A549 (cell line): ENCODE results near the gene ATP9B. TPM values are rescaled to one million over a fixed set of nuclear protein-coding genes. Genes with fewer than 3 reads are reported as not detected.

Experiments used
- ATAC-seq, 2 experiments: fragments of 200-7000 bp in 1 of 2; fragments of >200 bp in 1 of 2; cut with Nextera tagmentation in 1 of 2; cut with Tn5 transposase in 1 of 2; 3 replicates each; pipeline versions ENCODE4 v1.8.0 to v1.9.1; 2018 to 2020; ENCODE audit warnings: mild to moderate bottlenecking in 1 of 2, moderate library complexity in 1 of 2
- CTCF ChIA-PET: fragments of 300-600 bp; sonication (Branson Sonifier 250); formaldehyde crosslinking; extraction: SDS; loops from one replicate; lab custom pipeline; 2021; ENCODE audit warnings: antibody characterized with exemption, inconsistent platforms; lab: Yijun Ruan, JAX
- POLR2A ChIA-PET: fragments of 350-600 bp; formaldehyde crosslinking; extraction: SDS; loops from one replicate; lab custom pipeline; 2021; ENCODE audit warnings: antibody characterized with exemption, inconsistent platforms; lab: Yijun Ruan, JAX
- DNase-seq, 2 experiments: peaks; one replicate each; pipeline versions ENCODE4 v3.0.0 to v3.0.0-alpha.2; 2011 to 2016; ENCODE audit warnings: low read depth in 1 of 2, low spot score in 1 of 2
- FAIRE-seq: peaks from 2 replicates; lab custom pipeline; 2011; peaks lifted over from hg19 to GRCh38; lab: Jason Lieb, UNC
- H3K27ac ChIP-seq, 2 experiments: fragments of >200 bp; sonication (Bioruptor Twin); formaldehyde crosslinking; 3 replicates each; pipeline ENCODE4 v1.5.1; 2016 to 2017
- H3K4me1 ChIP-seq: fragments of >200 bp; sonication (Bioruptor Twin); formaldehyde crosslinking; 3 replicates; pipeline ENCODE4 v1.6.1; 2016
- H3K4me2 ChIP-seq: fragments of >200 bp; sonication (Bioruptor Twin); formaldehyde crosslinking; 3 replicates; pipeline ENCODE4 v1.6.1; 2016
- H3K4me3 ChIP-seq: fragments of >200 bp; sonication (Bioruptor Twin); formaldehyde crosslinking; 3 replicates; pipeline ENCODE4 v1.5.1; 2016
- H3K9me3 ChIP-seq: fragments of >200 bp; sonication (Bioruptor Twin); formaldehyde crosslinking; 3 replicates; pipeline ENCODE4 v1.6.1; 2016
- ATOH8 ChIP-seq: fragments of 250-450 bp; sonication (Bioruptor Pico); IDR thresholded peaks from 2 replicates; pipeline ENCODE4 v1.5.0; 2020; ENCODE audit warnings: low read depth, mild to moderate bottlenecking, moderate library complexity
- BHLHE40 ChIP-seq: IDR thresholded peaks from 2 replicates; pipeline ENCODE4 v1.6.1; 2012; ENCODE audit warnings: low read depth, low read length, inconsistent platforms
- CEBPB ChIP-seq, 2 experiments: fragments of >200 bp in 1 of 2; sonication (Bioruptor Twin) in 1 of 2; formaldehyde crosslinking in 1 of 2; IDR thresholded peaks; 2 replicates each; pipeline ENCODE4 v1.6.1; 2012 to 2016
- CHD2 ChIP-seq: fragments of 150-350 bp; IDR thresholded peaks from 2 replicates; pipeline ENCODE4 v1.6.1; 2014; ENCODE audit warnings: low read length; ENCODE audit not compliant: partially characterized antibody
- E2F6 ChIP-seq: IDR thresholded peaks from 2 replicates; pipeline ENCODE4 v1.6.1; 2012; ENCODE audit warnings: low read depth, borderline replicate concordance
- EHMT2 ChIP-seq: fragments of 200-600 bp; sonication (generic); IDR thresholded peaks from 2 replicates; pipeline ENCODE4 v1.6.1; 2016; ENCODE audit warnings: antibody characterized with exemption, low read depth, mild to moderate bottlenecking, moderate library complexity
- ELK1 ChIP-seq: fragments of 150-350 bp; IDR thresholded peaks from 2 replicates; pipeline ENCODE4 v1.6.1; 2014; ENCODE audit warnings: low read depth, mild to moderate bottlenecking, low read length
- EP300 ChIP-seq, 2 experiments: fragments of >200 bp; sonication (Bioruptor Twin); formaldehyde crosslinking; IDR thresholded peaks; 2 replicates in 1 of 2; 3 replicates in 1 of 2; pipeline ENCODE4 v1.6.1; 2016 to 2017
- FOSL2 ChIP-seq, 2 experiments: fragments of 450-650 bp in 1 of 2; fragments of >200 bp in 1 of 2; sonication (Bioruptor Twin) in 1 of 2; formaldehyde crosslinking; IDR thresholded peaks; 2 replicates each; pipeline versions ENCODE4 v1.5.0 to v1.6.1; 2016 to 2020; ENCODE audit warnings: mild to moderate bottlenecking in 1 of 2, moderate library complexity in 1 of 2
- FOXS1 ChIP-seq: fragments of 250-450 bp; sonication (Bioruptor Pico); IDR thresholded peaks from 2 replicates; pipeline ENCODE4 v1.5.0; 2020; ENCODE audit warnings: mild to moderate bottlenecking, moderate library complexity
- HDAC2 ChIP-seq: fragments of 200-600 bp; sonication (generic); IDR thresholded peaks from 2 replicates; pipeline ENCODE4 v1.6.1; 2016
- HEYL ChIP-seq: fragments of 250-450 bp; sonication (Bioruptor Pico); IDR thresholded peaks from 2 replicates; pipeline ENCODE4 v1.8.0; 2021; ENCODE audit warnings: mild to moderate bottlenecking, moderate library complexity
- HOXA7 ChIP-seq: fragments of 250-450 bp; sonication (Bioruptor Pico); IDR thresholded peaks from 2 replicates; pipeline ENCODE4 v1.5.0; 2020; ENCODE audit warnings: mild to moderate bottlenecking, moderate library complexity
- HOXB5 ChIP-seq: fragments of 250-450 bp; sonication (Bioruptor Pico); IDR thresholded peaks from 2 replicates; pipeline ENCODE4 v1.5.0; 2020; ENCODE audit warnings: mild to moderate bottlenecking, moderate library complexity
- JUN ChIP-seq, 2 experiments: fragments of >200 bp; sonication (Bioruptor Twin); formaldehyde crosslinking; IDR thresholded peaks; 2 replicates in 1 of 2; 3 replicates in 1 of 2; pipeline ENCODE4 v1.6.1; 2016 to 2017
- PBX3 ChIP-seq: IDR thresholded peaks from 2 replicates; pipeline ENCODE4 v1.6.1; 2012
- PHF8 ChIP-seq: fragments of 200-600 bp; sonication (generic); IDR thresholded peaks from 2 replicates; pipeline ENCODE4 v1.6.1; 2016; ENCODE audit warnings: low read depth, mild to moderate bottlenecking, antibody characterized with exemption, moderate library complexity, borderline replicate concordance
- POLR2A ChIP-seq: IDR thresholded peaks from 2 replicates; pipeline ENCODE4 v1.6.1; 2012; ENCODE audit warnings: mild to moderate bottlenecking, low read length
- POLR2AphosphoS2 ChIP-seq: conservative IDR thresholded peaks from 2 replicates; pipeline ENCODE4 v1.6.1; 2012; ENCODE audit warnings: low read length, improper control_type of control experiment, inconsistent platforms
- RAD21 ChIP-seq, 2 experiments: fragments of >200 bp in 1 of 2; sonication (Bioruptor Twin) in 1 of 2; formaldehyde crosslinking in 1 of 2; IDR thresholded peaks in 1 of 2; conservative IDR thresholded peaks in 1 of 2; 2 replicates in 1 of 2; 3 replicates in 1 of 2; pipeline ENCODE4 v1.6.1; 2012 to 2018; ENCODE audit warnings: inconsistent platforms in 1 of 2
- RARB ChIP-seq: fragments of 250-450 bp; sonication (Bioruptor Pico); IDR thresholded peaks from 2 replicates; pipeline ENCODE4 v1.8.0; 2021; ENCODE audit warnings: mild to moderate bottlenecking, moderate library complexity
- RCOR1 ChIP-seq: fragments of 150-350 bp; IDR thresholded peaks from 2 replicates; pipeline ENCODE4 v1.6.1; 2014; ENCODE audit warnings: antibody characterized with exemption, low read length, low read depth
- REST ChIP-seq: fragments of 200-600 bp; sonication (generic); IDR thresholded peaks from 2 replicates; pipeline ENCODE4 v1.6.1; 2016; ENCODE audit warnings: antibody characterized with exemption, mild to moderate bottlenecking, moderate library complexity
- RFX5 ChIP-seq: fragments of 450-650 bp; IDR thresholded peaks from 2 replicates; pipeline ENCODE4 v1.7.1; 2014; ENCODE audit warnings: antibody characterized with exemption, mild to moderate bottlenecking, moderate library complexity
- SMC3 ChIP-seq: fragments of >200 bp; sonication (Bioruptor Twin); formaldehyde crosslinking; IDR thresholded peaks from 3 replicates; pipeline ENCODE4 v1.6.1; 2018; ENCODE audit warnings: inconsistent platforms
- TP53 ChIP-seq: fragments of 250-450 bp; sonication (Bioruptor Pico); IDR thresholded peaks from 2 replicates; pipeline ENCODE4 v1.5.0; 2021; ENCODE audit warnings: mild to moderate bottlenecking, moderate library complexity
- ZC3H11A ChIP-seq: fragments of 450-650 bp; IDR thresholded peaks from 2 replicates; pipeline ENCODE4 v1.6.1; 2014; ENCODE audit warnings: antibody characterized with exemption, mild to moderate bottlenecking
- ZFP36 ChIP-seq: fragments of 450-650 bp; IDR thresholded peaks from 2 replicates; pipeline ENCODE4 v1.6.1; 2014; ENCODE audit warnings: borderline replicate concordance; ENCODE audit not compliant: partially characterized antibody
- ZNF302 ChIP-seq: fragments of 250-450 bp; sonication (Bioruptor Pico); IDR thresholded peaks from 2 replicates; pipeline ENCODE4 v1.9.0; 2021; ENCODE audit warnings: inconsistent platforms, mild to moderate bottlenecking, moderate library complexity
- WGBS: methylation state at CpG from one replicate; pipeline ENCODE4 v1.1.6; 2017; ENCODE audit errors: missing lambda C conversion rate; 5-methylcytosine and 5-hydroxymethylcytosine counted together
- polyA plus RNA-seq, 4 experiments: library from polyadenylated mRNA; depleted of rRNA in 3 of 4; stranded (reverse); fragments of >200 nt; fragmentation: RNase III in 1 of 4; extraction: RNeasy Plus Mini Kit Qiagen cat#74134 plus additional on column Dnase treatment in 1 of 4; gene quantifications; 2 replicates in 3 of 4; 3 replicates in 1 of 4; pipeline ENCODE4 v1.2.3, GENCODE V29; 2011 to 2017

Gene ATP9B
- polyA plus RNA-seq, 2 of the 4 experiments (the other 2 are of a cell fraction), result 22.6 to 35.7 TPM

GRCh38 chr18:79259218-79259617 lies 190.0 kb downstream of the ATP9B start:
- TF ChIP-seq FOXS1 (no peak), RFX5 (no peak), JUN (IDR thresholded peaks at IDR 0.05) (no peak), REST (no peak)
- ChIA-PET CTCF (no interaction called here), POLR2A (no interaction called here)
- Histone ChIP-seq H3K4me1 (no peaks in the 10 kb centered on the region), H3K4me3 (no peak overlapping the region), H3K4me2 (no peak overlapping the region), H3K27ac (no peak overlapping the region), H3K9me3 (no peaks in the 10 kb centered on the region)
- ATAC-seq, result no peak
- no peak for FAIRE-seq
- DNase-seq, result no peak
- 68% methylated on average over 2 of the region's 2 CpGs for WGBS

GRCh38 chr18:79260023-79260422 lies 190.8 kb downstream of the ATP9B start:
- no peak overlapping the region for H3K4me2 ChIP-seq
- WGBS, result 91% methylated on average over 8 of the region's 8 CpGs
- POLR2A ChIA-PET, result no interaction called here
- no peak overlapping the region for H3K4me3 ChIP-seq
- no peak overlapping the region for H3K27ac ChIP-seq
- FAIRE-seq (no peak), ATAC-seq (no peak)
- no peaks in the 10 kb centered on the region for H3K4me1 ChIP-seq
- TF ChIP-seq ATOH8 (CRISPR knock-in tag), result no peak
- no peak for TF ChIP-seq CEBPB (IDR thresholded peaks at IDR 0.05)
- TF ChIP-seq EP300 (IDR thresholded peaks at IDR 0.05), result no peak
- no peak for TF ChIP-seq POLR2A
- TF ChIP-seq ZNF302 (CRISPR knock-in tag), result no peak
- no peak for TF ChIP-seq PHF8
- no peak for TF ChIP-seq BHLHE40
- TF ChIP-seq FOSL2 (IDR thresholded peaks at IDR 0.05), result no peak
- TF ChIP-seq FOSL2 (CRISPR knock-in tag; IDR thresholded peaks at IDR 0.05), result no peak
- TF ChIP-seq HOXB5 (CRISPR knock-in tag), result no peak
- no peak for TF ChIP-seq TP53 (CRISPR knock-in tag)
- TF ChIP-seq ELK1, result no peak
- TF ChIP-seq ZC3H11A, result no peak
- no peak for TF ChIP-seq RCOR1
- TF ChIP-seq, all 56 proteins: peak for 0
- CTCF ChIA-PET, result no interaction called here
- DNase-seq, result no peak
- H3K9me3 ChIP-seq, result no peaks in the 10 kb centered on the region

- POLR2A ChIA-PET, result no interaction called here
- CTCF ChIA-PET, result no interaction called here
- no peak for DNase-seq
- Histone ChIP-seq H3K9me3 (no peaks in the 10 kb centered on the region), H3K4me2 (no peak overlapping the region), H3K4me3 (no peak overlapping the region), H3K4me1 (no peaks in the 10 kb centered on the region), H3K27ac (no peak overlapping the region)
- ATAC-seq, result no peak
- 95% methylated on average over 1 of the region's 1 CpG for WGBS
- FAIRE-seq, result no peak
- no peak for TF ChIP-seq HOXA7 (CRISPR knock-in tag)
- no peak for TF ChIP-seq HDAC2
- TF ChIP-seq RARB (CRISPR knock-in tag), result no peak
- no peak for TF ChIP-seq ZNF302 (CRISPR knock-in tag)
- TF ChIP-seq ZC3H11A, result no peak
- no peak for TF ChIP-seq PHF8
- TF ChIP-seq CEBPB (IDR thresholded peaks at IDR 0.05), result no peak
- no peak for TF ChIP-seq RAD21 (conservative IDR thresholded peaks at IDR 0.05 in 1 of 2, IDR thresholded peaks at IDR 0.05 in 1 of 2)
- TF ChIP-seq RCOR1, result no peak
- TF ChIP-seq SMC3, result no peak
- TF ChIP-seq EP300 (IDR thresholded peaks at IDR 0.05), result no peak
- no peak for TF ChIP-seq ZFP36
- TF ChIP-seq HEYL (CRISPR knock-in tag), result no peak
- TF ChIP-seq E2F6, result no peak
- TF ChIP-seq CHD2, result no peak
- no peak for TF ChIP-seq POLR2AphosphoS2
- no peak for TF ChIP-seq PBX3
- no peak for TF ChIP-seq EHMT2
Measured at GRCh38 chr18:79260510-79260909, 191.3 kb downstream of the ATP9B start.
